HUES48 (cell line): ENCODE results near the gene TOX4.

Source experiments
- H3K27ac ChIP-seq: one replicate; pipeline ENCODE4 v1.7.0; 2013; ENCODE audit warnings: low read depth, low read length, inconsistent platforms
- H3K27me3 ChIP-seq: 2 replicates; pipeline ENCODE4 v1.6.1; 2013; ENCODE audit warnings: mild to moderate bottlenecking, low read length; ENCODE audit not compliant: control insufficient read depth, insufficient read depth
- H3K36me3 ChIP-seq: 2 replicates; pipeline ENCODE4 v1.6.1; 2013; ENCODE audit warnings: low read length; ENCODE audit not compliant: control insufficient read depth, insufficient read depth
- H3K4me1 ChIP-seq: 2 replicates; pipeline ENCODE4 v1.6.1; 2013; ENCODE audit warnings: mild to moderate bottlenecking, low read length; ENCODE audit not compliant: control insufficient read depth, insufficient read depth
- H3K4me3 ChIP-seq: 2 replicates; pipeline ENCODE4 v1.5.1; 2013; ENCODE audit warnings: mild to moderate bottlenecking, low read depth, low read length
- H3K9ac ChIP-seq: 2 replicates; pipeline ENCODE4 v1.6.1; 2013; ENCODE audit warnings: mild to moderate bottlenecking, low read depth, low read length, moderate library complexity
- H3K9me3 ChIP-seq: 2 replicates; pipeline ENCODE4 v1.6.1; 2013; ENCODE audit warnings: low read length; ENCODE audit not compliant: control insufficient read depth, insufficient read depth

Gene TOX4

GRCh38 chr14:21455912-21456667 lies 20.9 kb upstream of the TOX4 start, which contains the start of gene CHD8:
Gene CHD8, minus strand, starts transcription at chr14:21456123. Its CDS starts 24,480 bp downstream, at chr14:21431643.
- Histone ChIP-seq H3K36me3 (peaks cover 38% of the 10 kb centered on the region), H3K9me3 (no peaks in the 10 kb centered on the region), H3K4me1 (peaks cover 13% of the 10 kb centered on the region; the same call in 1 of the 2 replicates), H3K9ac (peak within 1 kb of the TSS; percentile 94), H3K4me3 (peak within 1 kb of the TSS; percentile 90), H3K27ac (peak within 1 kb of the TSS; percentile 98), H3K27me3 (no peaks in the 10 kb centered on the region)

GRCh38 chr14:21467616-21468015 lies 9.4 kb upstream of the TOX4 start:
- H3K27me3 ChIP-seq, result no peaks in the 10 kb centered on the region
- H3K4me1 ChIP-seq, result no peaks in the 10 kb centered on the region
- H3K4me3 ChIP-seq, result no peak overlapping the region
- no peak overlapping the region for H3K27ac ChIP-seq
- H3K36me3 ChIP-seq, result peaks cover 70% of the 10 kb centered on the region
- H3K9ac ChIP-seq, result no peak overlapping the region
- no peaks in the 10 kb centered on the region for H3K9me3 ChIP-seq

- H3K36me3 ChIP-seq, result peaks cover 27% of the 10 kb centered on the region
- peak overlapping the region; percentile 91 for H3K27ac ChIP-seq
- H3K27me3 ChIP-seq, result no peaks in the 10 kb centered on the region
Observed at GRCh38 chr14:21475767-21476522, 1.1 kb upstream of the TOX4 start.

GRCh38 chr14:21476523-21476924 lies 471 bp upstream of the TOX4 start:
- Histone ChIP-seq H3K4me1 (peaks cover 7% of the 10 kb centered on the region), H3K27ac (peak overlapping the region; percentile 91), H3K9ac (peak overlapping the region; percentile 60), H3K36me3 (peaks cover 30% of the 10 kb centered on the region), H3K4me3 (peak overlapping the region; percentile 100), H3K9me3 (no peaks in the 10 kb centered on the region), H3K27me3 (no peaks in the 10 kb centered on the region)

More at GRCh38 chr14:21475767-21476522, 1.1 kb upstream of the TOX4 start:
- Histone ChIP-seq H3K9ac (peak overlapping the region; percentile 60), H3K4me3 (peak overlapping the region; percentile 100), H3K4me1 (peaks cover 7% of the 10 kb centered on the region), H3K9me3 (no peaks in the 10 kb centered on the region)

- Histone ChIP-seq H3K4me1 (no peaks in the 10 kb centered on the region), H3K27me3 (no peaks in the 10 kb centered on the region), H3K9me3 (no peaks in the 10 kb centered on the region), H3K27ac (no peak overlapping the region), H3K4me3 (no peak overlapping the region), H3K9ac (no peak overlapping the region), H3K36me3 (peaks cover 43% of the 10 kb centered on the region)
Observed at GRCh38 chr14:21486640-21487087, 9.7 kb downstream of the TOX4 start.

- Histone ChIP-seq H3K9ac (no peak overlapping the region), H3K4me3 (no peak overlapping the region), H3K36me3 (peaks cover 87% of the 10 kb centered on the region)
Observed at GRCh38 chr14:21494902-21495762, 18.1 kb downstream of the TOX4 start.

GRCh38 chr14:21496453-21496852 lies 19.5 kb downstream of the TOX4 start:
- Histone ChIP-seq H3K36me3 (peaks cover 88% of the 10 kb centered on the region), H3K27me3 (no peaks in the 10 kb centered on the region), H3K4me1 (peaks cover 17% of the 10 kb centered on the region), H3K9me3 (no peaks in the 10 kb centered on the region), H3K27ac (no peak overlapping the region), H3K4me3 (no peak overlapping the region), H3K9ac (no peak overlapping the region)

More at GRCh38 chr14:21494902-21495762, 18.1 kb downstream of the TOX4 start:
- Histone ChIP-seq H3K4me1 (peaks cover 17% of the 10 kb centered on the region), H3K9me3 (no peaks in the 10 kb centered on the region), H3K27me3 (no peaks in the 10 kb centered on the region), H3K27ac (peak overlapping the region; percentile 52)

- Histone ChIP-seq H3K9ac (no peak overlapping the region), H3K36me3 (peaks cover 92% of the 10 kb centered on the region), H3K27ac (peak overlapping the region; percentile 69), H3K4me3 (no peak overlapping the region), H3K27me3 (no peaks in the 10 kb centered on the region), H3K9me3 (no peaks in the 10 kb centered on the region), H3K4me1 (peaks cover 17% of the 10 kb centered on the region)
Observed at GRCh38 chr14:21498540-21499526, 21.8 kb downstream of the TOX4 start.

GRCh38 chr14:21501568-21501967 lies 24.6 kb downstream of the TOX4 start:
- H3K4me3 ChIP-seq, result no peak overlapping the region
- H3K27ac ChIP-seq, result no peak overlapping the region
- no peaks in the 10 kb centered on the region for H3K9me3 ChIP-seq
- H3K9ac ChIP-seq, result no peak overlapping the region
- peaks cover 87% of the 10 kb centered on the region for H3K36me3 ChIP-seq
- H3K4me1 ChIP-seq, result peaks cover 13% of the 10 kb centered on the region
- no peaks in the 10 kb centered on the region for H3K27me3 ChIP-seq

GRCh38 chr14:21503376-21503775 lies 26.4 kb downstream of the TOX4 start:
- Histone ChIP-seq H3K9ac (no peak overlapping the region), H3K36me3 (peaks cover 85% of the 10 kb centered on the region), H3K27me3 (no peaks in the 10 kb centered on the region), H3K4me3 (no peak overlapping the region), H3K9me3 (no peaks in the 10 kb centered on the region), H3K27ac (no peak overlapping the region), H3K4me1 (peaks cover 12% of the 10 kb centered on the region)
